Measurements from ENCODE around the gene CPD.

DNA sequence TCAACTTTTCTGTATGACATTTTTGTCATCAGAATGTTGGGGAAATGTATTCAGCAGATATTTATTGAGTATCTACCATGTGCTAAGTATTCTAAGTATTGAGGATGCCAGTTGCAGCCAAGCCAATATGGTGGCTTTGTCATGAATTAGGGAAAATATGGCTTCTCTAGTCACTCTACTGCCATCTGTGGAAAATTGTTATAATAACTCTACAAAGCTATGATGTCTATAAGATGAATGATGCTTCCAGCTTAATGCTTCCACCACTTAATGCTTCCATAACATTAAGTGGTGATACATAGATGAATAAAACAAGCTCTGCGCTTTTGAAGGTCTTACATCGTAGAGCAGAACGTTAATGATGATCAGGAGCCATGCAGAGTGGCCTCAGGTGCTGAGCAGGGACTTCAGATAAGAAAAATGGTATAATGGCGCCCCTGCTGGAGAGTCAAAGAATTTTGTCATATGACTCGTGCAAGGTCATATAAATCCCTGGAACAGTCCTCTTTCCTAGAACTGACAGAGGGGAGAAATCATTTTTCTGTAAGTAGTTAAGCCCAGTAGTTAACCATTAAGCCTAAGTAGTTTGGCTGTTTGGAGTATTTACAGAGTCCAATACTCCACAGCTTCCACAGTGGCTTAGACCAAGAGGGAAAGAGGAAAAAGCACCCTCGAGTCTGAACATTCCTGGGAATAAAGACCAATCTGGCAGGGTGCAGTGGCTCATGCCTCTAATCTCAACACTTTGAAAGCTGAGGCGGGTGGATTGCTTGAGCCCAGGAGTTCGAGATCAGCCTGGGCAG lies 42.2 kb upstream of the CPD start:
- TF ChIP-seq, protein P1, sequence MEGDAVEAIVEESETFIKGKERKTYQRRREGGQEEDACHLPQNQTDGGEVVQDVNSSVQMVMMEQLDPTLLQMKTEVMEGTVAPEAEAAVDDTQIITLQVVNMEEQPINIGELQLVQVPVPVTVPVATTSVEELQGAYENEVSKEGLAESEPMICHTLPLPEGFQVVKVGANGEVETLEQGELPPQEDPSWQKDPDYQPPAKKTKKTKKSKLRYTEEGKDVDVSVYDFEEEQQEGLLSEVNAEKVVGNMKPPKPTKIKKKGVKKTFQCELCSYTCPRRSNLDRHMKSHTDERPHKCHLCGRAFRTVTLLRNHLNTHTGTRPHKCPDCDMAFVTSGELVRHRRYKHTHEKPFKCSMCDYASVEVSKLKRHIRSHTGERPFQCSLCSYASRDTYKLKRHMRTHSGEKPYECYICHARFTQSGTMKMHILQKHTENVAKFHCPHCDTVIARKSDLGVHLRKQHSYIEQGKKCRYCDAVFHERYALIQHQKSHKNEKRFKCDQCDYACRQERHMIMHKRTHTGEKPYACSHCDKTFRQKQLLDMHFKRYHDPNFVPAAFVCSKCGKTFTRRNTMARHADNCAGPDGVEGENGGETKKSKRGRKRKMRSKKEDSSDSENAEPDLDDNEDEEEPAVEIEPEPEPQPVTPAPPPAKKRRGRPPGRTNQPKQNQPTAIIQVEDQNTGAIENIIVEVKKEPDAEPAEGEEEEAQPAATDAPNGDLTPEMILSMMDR (IDR thresholded peaks at IDR 0.05), result peak; percentile 49 to 77 (median 67)
- no peak for TF ChIP-seq POLR2A (IDR thresholded peaks at IDR 0.05)
